GM19239 (cell line): Measurements from ENCODE around the gene FAS.

ENCODE experiments used
- DNase-seq: peaks from one replicate; pipeline ENCODE4 v3.0.0; 2011; ENCODE audit warnings: low spot score; ENCODE audit not compliant: insufficient read length
- FAIRE-seq: peaks from 2 replicates; lab custom pipeline; 2011; peaks lifted over from hg19 to GRCh38; lab: Jason Lieb, UNC

Gene FAS

GRCh38 chr10:88990384-88991160 lies at the start of gene FAS:
TSS of gene FAS (plus strand) at chr10:88990798. CDS start at chr10:88990877, 79 bp downstream.
- FAIRE-seq (peak; percentile 96), DNase-seq (no peak)

- DNase-seq (no peak), FAIRE-seq (no peak)
Measured at GRCh38 chr10:88941026-88941425, 49.6 kb upstream of the FAS start.

- FAIRE-seq (peak; percentile 26), DNase-seq (no peak)
Measured at GRCh38 chr10:88943778-88944177, 46.8 kb upstream of the FAS start.

GRCh38 chr10:88944813-88945212 lies 45.8 kb upstream of the FAS start:
- FAIRE-seq (peak; percentile 85), DNase-seq (peak; percentile 17)

GRCh38 chr10:88946200-88946599 lies 44.4 kb upstream of the FAS start:
- FAIRE-seq, result no peak
- DNase-seq, result no peak

GRCh38 chr10:88946965-88947590 lies 43.5 kb upstream of the FAS start:
- DNase-seq (no peak), FAIRE-seq (peak; percentile 23)

GRCh38 chr10:88949051-88949450 lies 41.5 kb upstream of the FAS start:
- FAIRE-seq (no peak), DNase-seq (no peak)

GRCh38 chr10:88949912-88950837 lies 40.4 kb upstream of the FAS start:
- no peak for FAIRE-seq
- DNase-seq, result no peak

GRCh38 chr10:88952647-88953111 lies 37.9 kb upstream of the FAS start, which contains the start of gene ACTA2:
TSS of gene ACTA2 (minus strand) at chr10:88952773. CDS start at chr10:88948930, 3,843 bp downstream.
- DNase-seq, result no peak
- no peak for FAIRE-seq

GRCh38 chr10:88953662-88954061 lies 36.9 kb upstream of the FAS start:
- FAIRE-seq (no peak), DNase-seq (no peak)

- FAIRE-seq, result no peak
- no peak for DNase-seq
Measured at GRCh38 chr10:88954458-88955083, 36.0 kb upstream of the FAS start.

GRCh38 chr10:88957381-88957780 lies 33.2 kb upstream of the FAS start:
- no peak for FAIRE-seq
- no peak for DNase-seq

- FAIRE-seq, result no peak
- DNase-seq, result no peak
Measured at GRCh38 chr10:88958721-88959120, 31.9 kb upstream of the FAS start.

GRCh38 chr10:88960802-88961201 lies 29.8 kb upstream of the FAS start:
- DNase-seq, result no peak
- no peak for FAIRE-seq

- DNase-seq, result no peak
- no peak for FAIRE-seq
Measured at GRCh38 chr10:88961266-88961665, 29.3 kb upstream of the FAS start.

GRCh38 chr10:88962336-88962735 lies 28.3 kb upstream of the FAS start:
- DNase-seq (no peak), FAIRE-seq (no peak)

- FAIRE-seq, result no peak
- DNase-seq, result no peak
Measured at GRCh38 chr10:88963318-88963717, 27.3 kb upstream of the FAS start.

GRCh38 chr10:88964360-88964759 lies 26.2 kb upstream of the FAS start:
- FAIRE-seq, result no peak
- DNase-seq, result no peak

GRCh38 chr10:88964869-88965415 lies 25.7 kb upstream of the FAS start:
- DNase-seq (no peak), FAIRE-seq (no peak)

GRCh38 chr10:88966797-88967196 lies 23.8 kb upstream of the FAS start:
- FAIRE-seq (no peak), DNase-seq (no peak)
